Lower leg skin (tissue), 3 donors: ENCODE data around the gene SH3D19.

Source experiments
- POLR2A ChIP-seq, 2 donors: fragments of 450-650 bp; IDR thresholded peaks; one replicate each; pipeline ENCODE4 v1.6.1; 2016 to 2017; ENCODE audit warnings: antibody characterized with exemption in 2 of 2, mild to moderate bottlenecking in 1 of 2, moderate library complexity in 1 of 2
- TF ChIP-seq, protein P1 (sequence below), 3 donors: fragments of 450-650 bp; IDR thresholded peaks; one replicate each; pipeline ENCODE4 v1.5.1; 2016; ENCODE audit warnings: antibody characterized with exemption in 3 of 3, mild to moderate bottlenecking in 3 of 3, moderate library complexity in 2 of 3

DNA sequence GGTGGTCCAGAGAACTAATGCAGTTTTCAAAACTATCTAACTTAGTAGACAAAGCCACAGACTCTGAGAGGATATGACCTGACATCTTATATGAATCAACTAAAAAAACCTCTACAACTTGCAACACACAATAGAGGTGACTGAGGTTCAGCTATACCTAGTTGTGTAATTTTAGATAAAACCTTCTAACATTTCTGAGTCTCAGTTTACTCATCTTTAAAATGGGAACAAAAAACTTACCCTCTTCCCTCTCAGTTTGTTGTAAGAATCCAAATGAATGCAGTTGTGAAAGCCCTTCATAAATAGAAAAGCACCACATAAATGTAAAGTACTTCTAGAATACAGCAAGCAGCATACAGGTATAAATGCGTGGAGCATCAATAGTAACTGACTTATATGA is 5.9 kb downstream of the SH3D19 start:
- TF ChIP-seq, protein P1, sequence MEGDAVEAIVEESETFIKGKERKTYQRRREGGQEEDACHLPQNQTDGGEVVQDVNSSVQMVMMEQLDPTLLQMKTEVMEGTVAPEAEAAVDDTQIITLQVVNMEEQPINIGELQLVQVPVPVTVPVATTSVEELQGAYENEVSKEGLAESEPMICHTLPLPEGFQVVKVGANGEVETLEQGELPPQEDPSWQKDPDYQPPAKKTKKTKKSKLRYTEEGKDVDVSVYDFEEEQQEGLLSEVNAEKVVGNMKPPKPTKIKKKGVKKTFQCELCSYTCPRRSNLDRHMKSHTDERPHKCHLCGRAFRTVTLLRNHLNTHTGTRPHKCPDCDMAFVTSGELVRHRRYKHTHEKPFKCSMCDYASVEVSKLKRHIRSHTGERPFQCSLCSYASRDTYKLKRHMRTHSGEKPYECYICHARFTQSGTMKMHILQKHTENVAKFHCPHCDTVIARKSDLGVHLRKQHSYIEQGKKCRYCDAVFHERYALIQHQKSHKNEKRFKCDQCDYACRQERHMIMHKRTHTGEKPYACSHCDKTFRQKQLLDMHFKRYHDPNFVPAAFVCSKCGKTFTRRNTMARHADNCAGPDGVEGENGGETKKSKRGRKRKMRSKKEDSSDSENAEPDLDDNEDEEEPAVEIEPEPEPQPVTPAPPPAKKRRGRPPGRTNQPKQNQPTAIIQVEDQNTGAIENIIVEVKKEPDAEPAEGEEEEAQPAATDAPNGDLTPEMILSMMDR (IDR thresholded peaks at IDR 0.05) = no peak
- TF ChIP-seq POLR2A (IDR thresholded peaks at IDR 0.05) = no peak
